Astrocyte (in vitro differentiated cells and primary cell): ENCODE measurements around the gene AP3B2. TPM values are rescaled to one million over a fixed set of nuclear protein-coding genes. Genes with fewer than 3 reads are reported as not detected.
A peak's percentile ranks its signal among the peaks of the same experiment; 100 is the strongest.

Source experiments
- DNase-seq: peaks from one replicate; pipeline ENCODE4 v3.0.0-alpha.2; 2010; ENCODE audit warnings: low read depth
- FAIRE-seq: peaks from 2 replicates; lab custom pipeline; 2011; peaks lifted over from hg19 to GRCh38; lab: Jason Lieb, UNC
- H2AFZ ChIP-seq: 2 replicates; pipeline ENCODE4 v1.6.0; 2012; ENCODE audit warnings: low read depth, low read length, inconsistent platforms
- H3K27ac ChIP-seq: 2 replicates; pipeline ENCODE4 v1.5.1; 2011; ENCODE audit warnings: low read depth, low read length, inconsistent platforms
- H3K27me3 ChIP-seq: 2 replicates; pipeline ENCODE4 v1.6.0; 2011; ENCODE audit warnings: low read length, inconsistent platforms; ENCODE audit not compliant: insufficient read depth
- H3K36me3 ChIP-seq: 2 replicates; pipeline ENCODE4 v1.5.1; 2011; ENCODE audit warnings: low read length, inconsistent platforms; ENCODE audit not compliant: insufficient read depth
- H3K4me1 ChIP-seq: 2 replicates; pipeline ENCODE4 v1.5.1; 2011; ENCODE audit warnings: low read length, inconsistent platforms; ENCODE audit not compliant: insufficient read depth
- H3K4me2 ChIP-seq: 2 replicates; pipeline ENCODE4 v1.6.0; 2012; ENCODE audit warnings: low read length, inconsistent platforms
- H3K4me3 ChIP-seq: 2 replicates; pipeline ENCODE4 v1.5.1; 2011; ENCODE audit warnings: low read depth, mild to moderate bottlenecking, low read length, inconsistent platforms; ENCODE audit not compliant: insufficient read depth
- H3K79me2 ChIP-seq: 2 replicates; pipeline ENCODE4 v1.6.0; 2012; ENCODE audit warnings: mild to moderate bottlenecking, low read length, inconsistent platforms; ENCODE audit not compliant: insufficient read depth
- H3K9ac ChIP-seq: 2 replicates; pipeline ENCODE4 v1.6.0; 2012; ENCODE audit warnings: mild to moderate bottlenecking, low read length, inconsistent platforms
- H3K9me3 ChIP-seq: 2 replicates; pipeline ENCODE4 v1.5.1; 2012; ENCODE audit warnings: low read depth, mild to moderate bottlenecking, low read length, inconsistent platforms; ENCODE audit not compliant: insufficient read depth
- H4K20me1 ChIP-seq: 2 replicates; pipeline ENCODE4 v1.6.0; 2012; ENCODE audit warnings: low read length, inconsistent platforms; ENCODE audit not compliant: insufficient read depth
- H3K27ac Mint-ChIP-seq: one replicate; pipeline ENCODE4 v1.8.0; 2021; ENCODE audit warnings: mild to moderate bottlenecking, mixed read lengths; ENCODE audit not compliant: unreplicated experiment
- H3K27me3 Mint-ChIP-seq: one replicate; pipeline ENCODE4 v1.8.0; 2021; ENCODE audit warnings: low read depth, mixed read lengths; ENCODE audit not compliant: unreplicated experiment
- H3K36me3 Mint-ChIP-seq: one replicate; pipeline ENCODE4 v1.8.0; 2021; ENCODE audit warnings: low read depth, mixed read lengths; ENCODE audit not compliant: unreplicated experiment
- H3K4me1 Mint-ChIP-seq: one replicate; pipeline ENCODE4 v1.8.0; 2021; ENCODE audit warnings: low read depth, mixed read lengths; ENCODE audit not compliant: unreplicated experiment
- H3K4me3 Mint-ChIP-seq: one replicate; pipeline ENCODE4 v1.8.0; 2021; ENCODE audit warnings: mild to moderate bottlenecking, moderate library complexity, mixed read lengths; ENCODE audit not compliant: unreplicated experiment
- H3K9me3 Mint-ChIP-seq: one replicate; pipeline ENCODE4 v1.8.0; 2021; ENCODE audit warnings: mild to moderate bottlenecking, mixed read lengths; ENCODE audit not compliant: unreplicated experiment
- EZH2 ChIP-seq: IDR thresholded peaks from 2 replicates; pipeline ENCODE4 v1.6.1; 2012; ENCODE audit warnings: mild to moderate bottlenecking, low read length, inconsistent platforms; ENCODE audit not compliant: insufficient read depth
- total RNA-seq: library from RNA; stranded (reverse); gene quantifications from 2 replicates; pipeline ENCODE4 v1.2.1, GENCODE V29; 2021
- TF ChIP-seq, protein P1 (sequence below): IDR thresholded peaks from 2 replicates; pipeline ENCODE4 v1.5.1; 2011; ENCODE audit warnings: low read depth, mild to moderate bottlenecking, inconsistent platforms, low read length, moderate library complexity; ENCODE audit not compliant: insufficient read depth

AP3B2 gene
- total RNA-seq, 1 donor from 2014 or later: 7.2 TPM

DNA sequence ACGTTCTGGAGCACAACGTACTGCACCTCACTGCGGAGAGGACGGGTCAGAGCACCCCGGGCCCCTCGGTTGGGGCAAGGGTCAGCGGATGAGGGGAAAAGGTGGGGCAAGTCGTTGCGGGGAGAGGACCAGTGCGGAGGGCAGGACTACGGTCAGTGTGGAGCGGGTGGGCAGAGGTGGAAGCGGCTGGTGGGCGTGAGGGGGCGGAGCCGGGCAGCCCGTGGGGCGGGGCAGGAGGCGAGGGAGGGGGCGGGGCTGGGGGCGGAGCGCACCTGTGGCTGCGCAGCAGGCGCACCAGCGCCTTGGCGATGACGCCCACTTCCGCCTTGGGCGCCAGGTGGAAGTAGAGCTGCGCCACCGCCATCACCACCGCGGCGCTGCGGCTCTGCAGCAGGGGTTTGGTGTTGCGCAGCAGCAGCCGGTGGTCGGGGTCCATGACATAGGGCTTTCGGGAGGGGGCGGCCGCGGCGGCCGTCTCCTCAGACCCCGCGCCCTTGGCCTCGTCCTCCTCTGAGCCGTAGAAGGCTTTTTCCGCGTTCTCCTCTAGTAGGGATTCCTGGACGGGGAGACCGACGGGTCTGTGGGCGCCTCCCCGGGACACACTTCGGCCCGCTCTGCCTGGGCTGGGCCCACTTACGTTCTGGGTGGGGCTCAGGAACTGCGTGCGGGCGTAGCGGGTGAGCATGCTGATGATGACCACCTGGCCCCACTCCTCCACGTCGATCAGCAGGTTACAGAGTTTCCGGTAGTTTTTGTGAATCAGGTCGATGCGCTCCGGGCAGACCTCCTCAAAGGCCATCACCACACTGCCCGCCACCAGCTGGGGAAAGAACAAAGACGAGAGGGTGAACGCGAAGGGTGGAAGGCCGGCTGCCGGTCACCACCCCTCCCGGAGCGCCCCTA lies 29.2 kb downstream of the AP3B2 start:
- H3K4me2 ChIP-seq: peak overlapping the region; percentile 33
- peaks cover 14% of the 10 kb centered on the region for H3K27me3 ChIP-seq
- H3K9me3 ChIP-seq: no peaks in the 10 kb centered on the region
- no peaks in the 10 kb centered on the region for H3K79me2 ChIP-seq
- FAIRE-seq (no peak), DNase-seq (no peak)
- H3K4me1 ChIP-seq: no peaks in the 10 kb centered on the region
- H3K4me3 Mint-ChIP-seq: peak overlapping the region; percentile 79
- peaks cover 3% of the 10 kb centered on the region for H3K36me3 Mint-ChIP-seq
- H4K20me1 ChIP-seq: no peaks in the 10 kb centered on the region
- no peak overlapping the region for H3K27ac Mint-ChIP-seq
- no peak overlapping the region for H3K9ac ChIP-seq
- H3K36me3 ChIP-seq: no peaks in the 10 kb centered on the region
- TF ChIP-seq, protein P1, sequence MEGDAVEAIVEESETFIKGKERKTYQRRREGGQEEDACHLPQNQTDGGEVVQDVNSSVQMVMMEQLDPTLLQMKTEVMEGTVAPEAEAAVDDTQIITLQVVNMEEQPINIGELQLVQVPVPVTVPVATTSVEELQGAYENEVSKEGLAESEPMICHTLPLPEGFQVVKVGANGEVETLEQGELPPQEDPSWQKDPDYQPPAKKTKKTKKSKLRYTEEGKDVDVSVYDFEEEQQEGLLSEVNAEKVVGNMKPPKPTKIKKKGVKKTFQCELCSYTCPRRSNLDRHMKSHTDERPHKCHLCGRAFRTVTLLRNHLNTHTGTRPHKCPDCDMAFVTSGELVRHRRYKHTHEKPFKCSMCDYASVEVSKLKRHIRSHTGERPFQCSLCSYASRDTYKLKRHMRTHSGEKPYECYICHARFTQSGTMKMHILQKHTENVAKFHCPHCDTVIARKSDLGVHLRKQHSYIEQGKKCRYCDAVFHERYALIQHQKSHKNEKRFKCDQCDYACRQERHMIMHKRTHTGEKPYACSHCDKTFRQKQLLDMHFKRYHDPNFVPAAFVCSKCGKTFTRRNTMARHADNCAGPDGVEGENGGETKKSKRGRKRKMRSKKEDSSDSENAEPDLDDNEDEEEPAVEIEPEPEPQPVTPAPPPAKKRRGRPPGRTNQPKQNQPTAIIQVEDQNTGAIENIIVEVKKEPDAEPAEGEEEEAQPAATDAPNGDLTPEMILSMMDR: no peak
- TF ChIP-seq EZH2: peak; percentile 58
- peaks cover 51% of the 10 kb centered on the region for H3K27me3 Mint-ChIP-seq
- H3K27ac ChIP-seq: no peak overlapping the region
- H3K9me3 Mint-ChIP-seq: peaks cover 8% of the 10 kb centered on the region
- H3K4me1 Mint-ChIP-seq: no peaks in the 10 kb centered on the region
- no peak overlapping the region for H3K4me3 ChIP-seq
- H2AFZ ChIP-seq: peak overlapping the region; percentile 30

DNA sequence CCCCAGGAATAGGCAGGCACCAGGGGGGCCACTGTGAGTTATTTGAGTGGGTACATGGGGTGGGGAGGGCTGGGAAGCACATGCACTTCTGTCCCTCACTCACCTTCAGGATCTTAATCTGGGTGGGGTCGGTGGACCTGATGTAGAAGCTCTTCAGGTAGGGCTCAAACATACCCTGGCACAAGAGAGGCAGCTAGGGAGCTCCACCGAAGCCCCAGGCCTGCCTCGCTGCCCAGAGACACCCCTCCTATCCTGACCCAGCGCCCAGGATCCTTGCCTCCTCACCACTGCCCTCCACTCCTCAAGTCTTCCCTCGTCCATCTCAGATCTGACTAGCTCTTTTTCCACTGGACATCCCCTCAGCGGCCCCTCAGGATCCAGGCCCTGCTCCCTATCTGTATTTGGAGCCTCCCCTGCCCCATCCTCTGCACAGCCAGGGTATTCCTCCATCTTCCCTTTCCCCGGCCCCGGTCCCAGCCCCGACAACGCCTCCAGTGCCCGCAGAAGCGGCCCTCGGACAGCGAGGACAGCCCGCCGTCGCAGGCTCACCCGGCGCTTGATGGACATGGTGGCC lies 30.0 kb downstream of the AP3B2 start:
- DNase-seq (no peak), FAIRE-seq (no peak)
- Histone ChIP-seq H3K4me3 (no peak overlapping the region), H3K4me1 (no peaks in the 10 kb centered on the region), H3K27me3 (peaks cover 14% of the 10 kb centered on the region), H3K36me3 (no peaks in the 10 kb centered on the region), H3K9me3 (no peaks in the 10 kb centered on the region), H3K9ac (no peak overlapping the region), H4K20me1 (no peaks in the 10 kb centered on the region), H3K79me2 (no peaks in the 10 kb centered on the region), H2AFZ (no peak overlapping the region), H3K4me2 (no peak overlapping the region), H3K27ac (no peak overlapping the region)
- no peaks in the 10 kb centered on the region for H3K4me1 Mint-ChIP-seq
- peaks cover 8% of the 10 kb centered on the region for H3K9me3 Mint-ChIP-seq
- TF ChIP-seq EZH2: no peak
- TF ChIP-seq, protein P1: no peak
- H3K36me3 Mint-ChIP-seq: peaks cover 3% of the 10 kb centered on the region
- peak overlapping the region; percentile 73 for H3K4me3 Mint-ChIP-seq
- no peak overlapping the region for H3K27ac Mint-ChIP-seq
- H3K27me3 Mint-ChIP-seq: peaks cover 49% of the 10 kb centered on the region
